K562 (cell line): ENCODE measurements around the gene CLCN5. TPM values are rescaled to one million over a fixed set of nuclear protein-coding genes. Genes with fewer than 3 reads are reported as not detected.

Experiments
- ATAC-seq: fragments of 200-7000 bp; cut with Tn5 transposase; 3 replicates; pipeline ENCODE4 v1.9.1; 2020; ENCODE audit warnings: moderate library complexity
- BruUV-seq: library from RNA; stranded (reverse); fragments of 400-500 nt; replicated peaks from 2 replicates; lab custom pipeline; 2021; lab: Mats Ljungman, UMichigan
- CTCF ChIA-PET: fragments of 300-600 bp; formaldehyde crosslinking; extraction: SDS; loops from one replicate; lab custom pipeline; 2021; ENCODE audit warnings: low intra/inter-chr PET ratio; lab: Yijun Ruan, JAX
- POLR2A ChIA-PET: fragments of 300-600, 350-650 bp; sonication (Branson Sonifier 250); formaldehyde crosslinking; extraction: SDS; loops from one replicate; lab custom pipeline; 2021; ENCODE audit warnings: antibody characterized with exemption, inconsistent platforms; lab: Yijun Ruan, JAX
- DNase-seq, 4 experiments: peaks; one replicate each; pipeline versions ENCODE4 v3.0.0 to v3.0.0-alpha.2; 2011 to 2018; ENCODE audit warnings: low spot score in 3 of 4, mixed read lengths in 3 of 4; ENCODE audit errors: extremely low read depth in 1 of 4
- FAIRE-seq: peaks from 2 replicates; lab custom pipeline; 2011; peaks lifted over from hg19 to GRCh38; lab: Jason Lieb, UNC
- H2AFZ ChIP-seq: 2 replicates; pipeline ENCODE4 v1.6.0; 2011; ENCODE audit warnings: low read depth, low read length, control low read depth, inconsistent platforms
- H3K27ac ChIP-seq: fragments of 200-600 bp; 3 replicates; pipeline ENCODE4 v1.8.0; 2011; ENCODE audit warnings: low read depth, mild to moderate bottlenecking, control low read depth, inconsistent platforms, low read length, moderate library complexity, mixed read lengths; ENCODE audit errors: extremely low read depth
- H3K27me3 ChIP-seq, 2 experiments: fragments of 300-600 bp in 1 of 2; 2 replicates in 1 of 2; 3 replicates in 1 of 2; pipeline versions ENCODE4 v1.6.0 to v1.8.0; 2011; ENCODE audit warnings: inconsistent platforms in 2 of 2, low read length in 2 of 2, mild to moderate bottlenecking in 1 of 2, mixed read lengths in 1 of 2, moderate library complexity in 1 of 2; ENCODE audit not compliant: control insufficient read depth in 2 of 2, insufficient read depth in 2 of 2
- H3K36me3 ChIP-seq: fragments of 300-600 bp; 3 replicates; pipeline ENCODE4 v1.8.0; 2011; ENCODE audit warnings: mild to moderate bottlenecking, low read length, inconsistent platforms; ENCODE audit not compliant: control insufficient read depth, insufficient read depth
- H3K4me1 ChIP-seq, 2 experiments: fragments of 200-600 bp in 1 of 2; replicated peaks in 1 of 2; 2 replicates in 1 of 2; 3 replicates in 1 of 2; pipeline versions ENCODE4 v1.5.1 to v1.8.0; 2011; ENCODE audit warnings: inconsistent platforms in 2 of 2, low read length in 2 of 2, mild to moderate bottlenecking in 1 of 2, mixed read lengths in 1 of 2, moderate library complexity in 1 of 2; ENCODE audit not compliant: control insufficient read depth in 2 of 2, insufficient read depth in 2 of 2
- H3K4me2 ChIP-seq: 2 replicates; pipeline ENCODE4 v1.6.1; 2011; ENCODE audit warnings: low read length, control low read depth, inconsistent platforms, mixed read lengths; ENCODE audit not compliant: insufficient read depth
- H3K4me3 ChIP-seq: fragments of 200-600 bp; sonication (generic), shearing (Covaris generic); 2 replicates; pipeline ENCODE4 v1.5.1; 2016; ENCODE audit warnings: control low read depth, inconsistent platforms
- H3K79me2 ChIP-seq: fragments of 200-600 bp; 3 replicates; pipeline ENCODE4 v1.8.0; 2011; ENCODE audit warnings: low read length, inconsistent platforms; ENCODE audit not compliant: control insufficient read depth, insufficient read depth
- H3K9ac ChIP-seq, 2 experiments: 2 replicates each; pipeline versions ENCODE4 v1.6.0 to v1.6.1; 2011; ENCODE audit warnings: low read depth in 2 of 2, low read length in 2 of 2, control low read depth in 1 of 2, inconsistent platforms in 1 of 2, mild to moderate bottlenecking in 1 of 2, mixed read lengths in 1 of 2; ENCODE audit not compliant: insufficient read depth in 1 of 2
- H3K9me1 ChIP-seq: one replicate; pipeline ENCODE4 v1.6.0; 2011; ENCODE audit warnings: inconsistent platforms, mild to moderate bottlenecking, low read length, moderate library complexity; ENCODE audit not compliant: control insufficient read depth, insufficient read depth
- H3K9me3 ChIP-seq: replicated peaks from 2 replicates; pipeline ENCODE4 v1.5.1; 2011; ENCODE audit warnings: low read depth, low read length, inconsistent platforms; ENCODE audit not compliant: control insufficient read depth, insufficient read depth
- H4K20me1 ChIP-seq: replicated peaks from 2 replicates; pipeline ENCODE4 v1.6.1; 2011; ENCODE audit warnings: low read length, inconsistent platforms, mixed read lengths; ENCODE audit not compliant: control insufficient read depth, insufficient read depth
- CEBPG ChIP-seq, 3 experiments: fragments of 200-800 bp in 1 of 3; sonication (Bioruptor generic) in 1 of 3; sonication (generic) in 1 of 3; formaldehyde crosslinking in 1 of 3; IDR thresholded peaks in 2 of 3; conservative IDR thresholded peaks in 1 of 3; 2 replicates each; pipeline versions ENCODE4 v1.6.1 to v1.8.0; 2016 to 2022; ENCODE audit warnings: missing compliant biosample characterization in 2 of 3, missing genetic modification characterization in 2 of 3, mild to moderate bottlenecking in 1 of 3, missing genetic modification reagents in 1 of 3
- EGR1 ChIP-seq: fragments of 450-650 bp; conservative IDR thresholded peaks from 2 replicates; pipeline ENCODE4 v1.6.1; 2017; ENCODE audit warnings: mild to moderate bottlenecking
- GTF2F1 ChIP-seq: IDR thresholded peaks from 2 replicates; pipeline ENCODE4 v1.6.1; 2011; ENCODE audit warnings: low read depth, low read length, improper control_type of control experiment
- KLF6 ChIP-seq: fragments of 250-450 bp; sonication (Bioruptor Pico); IDR thresholded peaks from 2 replicates; pipeline ENCODE4 v1.4.0; 2020; ENCODE audit warnings: mild to moderate bottlenecking, moderate library complexity, borderline replicate concordance
- NELFE ChIP-seq: IDR thresholded peaks from 2 replicates; pipeline ENCODE4 v1.6.1; 2011; ENCODE audit warnings: mild to moderate bottlenecking; ENCODE audit not compliant: insufficient read depth, insufficient read length
- PHF8 ChIP-seq: fragments of 200-600 bp; sonication (generic); IDR thresholded peaks from 2 replicates; pipeline ENCODE4 v1.6.1; 2012; ENCODE audit warnings: mixed run types, mild to moderate bottlenecking, inconsistent platforms, low read length, moderate library complexity, borderline replicate concordance
- TBL1XR1 ChIP-seq, 2 experiments: IDR thresholded peaks; 2 replicates each; pipeline ENCODE4 v1.6.1; 2012; ENCODE audit warnings: improper control_type of control experiment in 2 of 2, low read length in 2 of 2, mild to moderate bottlenecking in 1 of 2
- XRCC3 ChIP-seq: fragments of 450-650 bp; IDR thresholded peaks from 2 replicates; pipeline ENCODE4 v1.6.1; 2017; ENCODE audit warnings: mild to moderate bottlenecking, moderate library complexity
- ZKSCAN8 ChIP-seq: fragments of 200-800 bp; sonication (Bioruptor generic); IDR thresholded peaks from 2 replicates; pipeline ENCODE4 v1.6.1; 2016; ENCODE audit warnings: missing genetic modification characterization, missing compliant biosample characterization
- WGBS: fragments of 100-300 bp; shearing (Covaris generic); methylation state at CpG from one replicate; pipeline ENCODE4 v1.1.6; 2016; ENCODE audit warnings: low coverage, mixed read lengths; ENCODE audit not compliant: insufficient coverage; ENCODE audit errors: missing lambda C conversion rate; 5-methylcytosine and 5-hydroxymethylcytosine counted together
- in situ Hi-C: fragments of 300-500 bp; cut with MboI; formaldehyde crosslinking; loops from 4 replicates; pipeline ENCODE4 v1.15.0; 2018; ENCODE audit warnings: inconsistent platforms, mixed read lengths
- intact Hi-C: fragments of 100-400 bp; cut with micrococcal nuclease; formaldehyde crosslinking; loops from 2 replicates; pipeline ENCODE4 v1.14.2; 2022
- polyA plus RNA-seq, 8 experiments: library from polyadenylated mRNA; depleted of rRNA in 4 of 8; stranded (reverse) in 5 of 8; unstranded in 3 of 8; fragments of >200 nt; fragmentation: Nextera tagmentation in 2 of 8; fragmentation: Illumina TruSeq in 1 of 8; extraction: Ambion mirVana in 2 of 8; extraction: Trizol in 1 of 8; gene quantifications; 2 replicates each; pipeline versions ENCODE4 v1.2.1 to v1.2.3, GENCODE V29; 2011 to 2014; ENCODE audit warnings: inconsistent platforms in 1 of 8, missing spikeins in 1 of 8
- total RNA-seq, 7 experiments: library from RNA; depleted of rRNA in 6 of 7; stranded (reverse); fragments of >200 nt in 6 of 7; fragmentation: Illumina TruSeq in 2 of 7; extraction: Trizol in 2 of 7; gene quantifications; 2 replicates each; pipeline versions ENCODE4 v1.2.1 to v1.2.3, GENCODE V29; 2011 to 2021; ENCODE audit warnings: low replicate concordance in 1 of 7
- TF ChIP-seq, protein P1 (sequence below): fragments of 450-650 bp; IDR thresholded peaks from 2 replicates; pipeline ENCODE4 v1.7.0; 2016; ENCODE audit warnings: borderline replicate concordance
- TF ChIP-seq, protein P2 (sequence below): fragments of 450-650 bp; IDR thresholded peaks from 2 replicates; pipeline ENCODE4 v1.6.1; 2017; ENCODE audit warnings: mild to moderate bottlenecking, moderate library complexity
- TF ChIP-seq, protein P3 (sequence below): IDR thresholded peaks from 2 replicates; pipeline ENCODE4 v1.6.1; 2014; ENCODE audit warnings: antibody characterized with exemption

The CLCN5 gene
- total and polyA plus RNA-seq, 9 of the 15 experiments (the other 6 are each of a cell fraction or from before 2014, with no cell fraction given): 0.94 to 11.8 (median 7.1) TPM

DNA sequence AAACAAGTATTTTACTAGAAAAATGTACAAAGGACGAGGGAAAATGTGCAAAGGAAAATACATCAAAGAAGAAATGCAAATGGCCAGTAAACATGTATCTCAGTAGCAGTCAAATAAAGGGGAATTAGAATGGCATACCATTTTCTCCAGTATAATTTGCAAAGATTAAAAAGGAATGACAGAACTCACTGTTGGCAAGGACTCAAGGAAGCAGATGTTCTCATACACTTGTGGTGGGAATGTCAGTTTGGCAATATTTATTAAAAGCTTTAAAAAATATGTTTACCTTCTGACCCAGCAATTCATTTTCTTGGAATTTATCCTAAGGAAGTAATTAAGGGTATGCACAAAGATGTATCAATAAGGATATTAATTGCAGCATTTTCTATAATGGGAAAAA is 7.6 kb downstream of the CLCN5 start:
- TF ChIP-seq CEBPG (CRISPR knock-in tag; IDR thresholded peaks at IDR 0.05) (no peak), CEBPG (tag; conservative IDR thresholded peaks at IDR 0.05 in 1 of 2, IDR thresholded peaks at IDR 0.05 in 1 of 2) (no peak), XRCC3 (no peak), NELFE (no peak), KLF6 (CRISPR knock-in tag) (no peak), TBL1XR1 (IDR thresholded peaks at IDR 0.05; ENCODE audit: low read length in 2 of 2) (no peak), GTF2F1 (no peak), PHF8 (no peak), ZKSCAN8 (CRISPR knock-in tag) (no peak), EGR1 (no peak)
- TF ChIP-seq, protein P1, sequence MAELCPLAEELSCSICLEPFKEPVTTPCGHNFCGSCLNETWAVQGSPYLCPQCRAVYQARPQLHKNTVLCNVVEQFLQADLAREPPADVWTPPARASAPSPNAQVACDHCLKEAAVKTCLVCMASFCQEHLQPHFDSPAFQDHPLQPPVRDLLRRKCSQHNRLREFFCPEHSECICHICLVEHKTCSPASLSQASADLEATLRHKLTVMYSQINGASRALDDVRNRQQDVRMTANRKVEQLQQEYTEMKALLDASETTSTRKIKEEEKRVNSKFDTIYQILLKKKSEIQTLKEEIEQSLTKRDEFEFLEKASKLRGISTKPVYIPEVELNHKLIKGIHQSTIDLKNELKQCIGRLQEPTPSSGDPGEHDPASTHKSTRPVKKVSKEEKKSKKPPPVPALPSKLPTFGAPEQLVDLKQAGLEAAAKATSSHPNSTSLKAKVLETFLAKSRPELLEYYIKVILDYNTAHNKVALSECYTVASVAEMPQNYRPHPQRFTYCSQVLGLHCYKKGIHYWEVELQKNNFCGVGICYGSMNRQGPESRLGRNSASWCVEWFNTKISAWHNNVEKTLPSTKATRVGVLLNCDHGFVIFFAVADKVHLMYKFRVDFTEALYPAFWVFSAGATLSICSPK: no peak
- TF ChIP-seq, protein P2, sequence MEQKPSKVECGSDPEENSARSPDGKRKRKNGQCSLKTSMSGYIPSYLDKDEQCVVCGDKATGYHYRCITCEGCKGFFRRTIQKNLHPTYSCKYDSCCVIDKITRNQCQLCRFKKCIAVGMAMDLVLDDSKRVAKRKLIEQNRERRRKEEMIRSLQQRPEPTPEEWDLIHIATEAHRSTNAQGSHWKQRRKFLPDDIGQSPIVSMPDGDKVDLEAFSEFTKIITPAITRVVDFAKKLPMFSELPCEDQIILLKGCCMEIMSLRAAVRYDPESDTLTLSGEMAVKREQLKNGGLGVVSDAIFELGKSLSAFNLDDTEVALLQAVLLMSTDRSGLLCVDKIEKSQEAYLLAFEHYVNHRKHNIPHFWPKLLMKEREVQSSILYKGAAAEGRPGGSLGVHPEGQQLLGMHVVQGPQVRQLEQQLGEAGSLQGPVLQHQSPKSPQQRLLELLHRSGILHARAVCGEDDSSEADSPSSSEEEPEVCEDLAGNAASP: no peak
- TF ChIP-seq, protein P3, sequence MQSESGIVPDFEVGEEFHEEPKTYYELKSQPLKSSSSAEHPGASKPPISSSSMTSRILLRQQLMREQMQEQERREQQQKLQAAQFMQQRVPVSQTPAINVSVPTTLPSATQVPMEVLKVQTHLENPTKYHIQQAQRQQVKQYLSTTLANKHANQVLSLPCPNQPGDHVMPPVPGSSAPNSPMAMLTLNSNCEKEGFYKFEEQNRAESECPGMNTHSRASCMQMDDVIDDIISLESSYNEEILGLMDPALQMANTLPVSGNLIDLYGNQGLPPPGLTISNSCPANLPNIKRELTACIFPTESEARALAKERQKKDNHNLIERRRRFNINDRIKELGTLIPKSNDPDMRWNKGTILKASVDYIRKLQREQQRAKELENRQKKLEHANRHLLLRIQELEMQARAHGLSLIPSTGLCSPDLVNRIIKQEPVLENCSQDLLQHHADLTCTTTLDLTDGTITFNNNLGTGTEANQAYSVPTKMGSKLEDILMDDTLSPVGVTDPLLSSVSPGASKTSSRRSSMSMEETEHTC: no peak
- TF ChIP-seq, all 486 proteins: peak for 0
- H3K27me3 ChIP-seq: no peaks in the 10 kb centered on the region
- DNase-seq (no peak), ATAC-seq (no peak), FAIRE-seq (no peak)
- WGBS: 15% methylated on average over 1 of the region's 1 CpG
- ChIA-PET POLR2A (no interaction called here), CTCF (no interaction called here)
- no peaks in the 10 kb centered on the region for H3K9me1 ChIP-seq
- no peak overlapping the region for H3K4me3 ChIP-seq
- intact Hi-C loops: no loop called here
- no peaks in the 10 kb centered on the region for H4K20me1 ChIP-seq
- H3K4me1 ChIP-seq: peaks cover 0 to under 1% of the 10 kb centered on the region in 2 experiments; a peak in 2 of 5 replicates
- BruUV-seq: no TSS peak
- H3K4me2 ChIP-seq: no peak overlapping the region
- H3K79me2 ChIP-seq: no peaks in the 10 kb centered on the region
- no peak overlapping the region for H2AFZ ChIP-seq
- H3K9me3 ChIP-seq: no peaks in the 10 kb centered on the region
- 0 out of 3 replicates have a peak, but pooled peaks cover 8% of the 10 kb centered on the region for H3K36me3 ChIP-seq
- no peak overlapping the region for H3K9ac ChIP-seq
- in situ Hi-C loops: no loop called here
- no peak overlapping the region for H3K27ac ChIP-seq
